Dermis lymphatic vessel endothelial cell (primary cell): Measurements from ENCODE around the gene ARPC2. TPM values are rescaled to one million over a fixed set of nuclear protein-coding genes. Genes with fewer than 3 reads are reported as not detected.

Source experiments
- total RNA-seq: library from RNA; depleted of rRNA; stranded (reverse); fragments of >200 nt; gene quantifications from 2 replicates; pipeline ENCODE4 v1.2.1, GENCODE V29; 2014

ARPC2 gene
- total RNA-seq, result 232 and 237 TPM in 2 replicates

GRCh38 chr2:218216674-218217359 lies at the start of gene ARPC2:
Gene ARPC2, plus strand, starts transcription at chr2:218217189. Its CDS starts 282 bp downstream, at chr2:218217471.

DNA sequence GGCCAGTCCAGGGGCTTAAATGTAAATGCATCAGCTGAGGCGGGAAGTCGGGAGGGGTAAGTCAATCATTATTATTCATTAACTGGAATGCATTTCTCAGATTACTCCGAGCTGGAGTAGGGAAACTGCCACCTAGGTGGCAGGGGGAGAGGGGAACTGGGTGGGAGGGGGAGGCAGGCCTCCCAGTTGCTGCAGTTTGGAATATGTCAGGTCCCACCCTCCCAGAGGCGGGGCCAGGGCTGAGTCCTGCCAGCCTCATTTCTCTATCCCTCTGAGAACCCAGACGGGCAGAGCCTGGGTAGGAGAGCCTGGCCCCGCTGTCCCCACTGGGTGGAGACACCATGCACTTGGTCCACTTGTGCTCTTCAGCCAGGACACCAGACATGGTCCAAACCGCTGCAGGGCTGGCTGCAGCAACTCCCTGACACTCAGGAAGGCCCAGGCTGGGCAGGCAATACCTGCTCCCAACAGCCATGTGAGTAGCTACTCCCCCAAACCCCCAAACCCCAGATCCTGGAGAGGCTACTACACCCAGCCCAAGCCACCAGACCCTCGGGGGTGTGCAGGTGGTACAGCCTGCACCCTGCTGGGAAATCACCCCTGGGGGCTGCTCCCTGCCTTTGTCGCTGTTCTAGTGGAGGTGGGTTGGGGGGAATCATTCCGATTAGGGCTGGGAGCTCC lies 43.9 kb downstream of the ARPC2 start, which contains the start of gene GPBAR1:
Gene GPBAR1 (plus strand): TSS at position 274 of the 681 bp plus-strand sequence. CDS start 1,710 bp downstream, outside the sequence.

GRCh38 chr2:218269900-218270720 lies 53.1 kb downstream of the ARPC2 start, which contains the start of the genes AAMP and PNKD:
Gene AAMP, minus strand, starts transcription at chr2:218270137. Its CDS starts 51 bp downstream, at chr2:218270086.
Gene PNKD, plus strand, starts transcription at chr2:218270519. Its CDS starts 17 bp downstream, at chr2:218270536.

GRCh38 chr2:218292048-218293014 lies 75.3 kb downstream of the ARPC2 start, which contains the start of gene TMBIM1:
Gene TMBIM1, minus strand, starts transcription at chr2:218292503. Its CDS starts 10,362 bp downstream, at chr2:218282141.

Other genes with a start within 250 kb of the ARPC2 start
- 33.3 and 41.8 TPM in 2 replicates for gene TNS1, start 214.2 kb upstream of the ARPC2 start, total RNA-seq
- not detected in 2 replicates for gene RUFY4, start 147.9 kb upstream of the ARPC2 start, total RNA-seq
- not detected in 2 replicates for gene CXCR2, start 91.2 kb upstream of the ARPC2 start, total RNA-seq
- gene CXCR1, start 50.2 kb upstream of the ARPC2 start, total RNA-seq, result not detected in 2 replicates
- 0.09 TPM in 1 of 2 replicates, not detected in the other for gene GPBAR1, start 43.8 kb downstream of the ARPC2 start, total RNA-seq
- gene AAMP, start 52.9 kb downstream of the ARPC2 start, total RNA-seq, result 133 and 152 TPM in 2 replicates
- 16.6 and 19.1 TPM in 2 replicates for gene PNKD, start 53.3 kb downstream of the ARPC2 start, total RNA-seq
- 119 and 159 TPM in 2 replicates for gene TMBIM1, start 75.3 kb downstream of the ARPC2 start, total RNA-seq
- gene CATIP, start 139.7 kb downstream of the ARPC2 start, total RNA-seq, result not detected in 2 replicates
- gene SLC11A1, start 165.1 kb downstream of the ARPC2 start, total RNA-seq, result 0.09 and 0.11 TPM in 2 replicates
- 75.3 and 77.3 TPM in 2 replicates for gene CTDSP1, start 182.7 kb downstream of the ARPC2 start, total RNA-seq
- not detected in 2 replicates for gene VIL1, start 201.9 kb downstream of the ARPC2 start, total RNA-seq